ENCODE results near the gene SEMA3B.
A peak's percentile ranks its signal among the peaks of the same experiment; 100 is the strongest.
"Not testable (repeated sequence)": the region's sequence is repeated elsewhere in the genome, so short reads cannot be mapped to it uniquely, and the experiment has no call there.

Gene SEMA3B

GRCh38 chr3:50272911-50273688 lies 4.2 kb downstream of the SEMA3B start:
- DNase-seq = peak; percentile 37 to 92 (median 85)

GRCh38 chr3:50273689-50274065 lies 4.7 kb downstream of the SEMA3B start:
- DNase-seq = peak in 1 of 14 donors; percentile 27

- peak in 7 of 14 donors; percentile 9 to 43 (median 34) for DNase-seq
These were observed 5.6 kb downstream of the SEMA3B start for GRCh38 chr3:50274371-50275104.

- no peak for DNase-seq
These were observed 6.4 kb downstream of the SEMA3B start for GRCh38 chr3:50275141-50275995.

GRCh38 chr3:50275996-50276761 lies 7.2 kb downstream of the SEMA3B start:
- DNase-seq = no peak

GRCh38 chr3:50276762-50277101 lies 7.8 kb downstream of the SEMA3B start:
- no peak for DNase-seq

GRCh38 chr3:50278123-50278879 lies 9.4 kb downstream of the SEMA3B start:
- peak in 7 of 14 donors; percentile 26 to 71 (median 64) for DNase-seq

GRCh38 chr3:50278880-50279224 lies 9.9 kb downstream of the SEMA3B start, which contains the start of gene LSMEM2:
Gene LSMEM2 (plus strand): TSS chr3:50279087. CDS start chr3:50279114, 27 bp downstream.
- DNase-seq = peak in 6 of 14 donors; percentile 50 to 71 (median 66)

- DNase-seq = no peak
These were observed 10.5 kb downstream of the SEMA3B start for GRCh38 chr3:50279255-50280016.

- DNase-seq = not testable (repeated sequence)
These were observed 15.2 kb downstream of the SEMA3B start for GRCh38 chr3:50284121-50284520.

- DNase-seq = no peak
These were observed 17.6 kb downstream of the SEMA3B start for GRCh38 chr3:50286322-50287227.

GRCh38 chr3:50287262-50287661 lies 18.3 kb downstream of the SEMA3B start:
- DNase-seq = no peak

- no peak for DNase-seq
These were observed 19.6 kb downstream of the SEMA3B start for GRCh38 chr3:50288387-50289007.

- no peak for DNase-seq
These were observed 20.2 kb downstream of the SEMA3B start for GRCh38 chr3:50289130-50289529.

GRCh38 chr3:50290161-50290641 lies 21.3 kb downstream of the SEMA3B start:
- DNase-seq = no peak

GRCh38 chr3:50292159-50293078 lies 23.5 kb downstream of the SEMA3B start, which contains the start of gene IFRD2:
Gene IFRD2 (minus strand): TSS chr3:50292429. CDS start chr3:50292274, 155 bp downstream.
- peak; percentile 68 to 98 (median 96) for DNase-seq

- DNase-seq = no peak
These were observed 24.3 kb downstream of the SEMA3B start for GRCh38 chr3:50293079-50293801.

Data from C1 segment of cervical spinal cord (tissue), 14 donors.